WTC11 (cell line): ENCODE measurements around the gene EML4. TPM values are rescaled to one million over a fixed set of nuclear protein-coding genes. Genes with fewer than 3 reads are reported as not detected.

ENCODE experiments used
- ATAC-seq: fragments of 200-7000 bp; cut with Tn5 transposase; 2 replicates; pipeline ENCODE4 v1.10.0; 2021; ENCODE audit warnings: mild to moderate bottlenecking, moderate library complexity
- CTCF ChIA-PET: fragments of 300-600 bp; sonication (Branson Sonifier 250); formaldehyde crosslinking; loops from one replicate; lab custom pipeline; 2021; ENCODE audit warnings: antibody characterized with exemption; lab: Charles Lee
- POLR2A ChIA-PET: fragments of 350-600 bp; sonication (Branson Sonifier 250); formaldehyde crosslinking; loops from one replicate; lab custom pipeline; 2021; ENCODE audit warnings: antibody characterized with exemption; lab: Charles Lee
- DNase-seq: peaks from one replicate; pipeline ENCODE4 v3.0.0; 2021; ENCODE audit warnings: low spot score
- H3K27ac Mint-ChIP-seq: 2 replicates; pipeline ENCODE4 v1.8.0; 2021; ENCODE audit warnings: mixed read lengths
- H3K27me3 Mint-ChIP-seq: 2 replicates; pipeline ENCODE4 v1.8.0; 2021; ENCODE audit warnings: low read depth, mild to moderate bottlenecking, moderate library complexity, mixed read lengths
- H3K36me3 Mint-ChIP-seq: 2 replicates; pipeline ENCODE4 v1.8.0; 2021; ENCODE audit warnings: mixed read lengths
- H3K4me1 Mint-ChIP-seq: 2 replicates; pipeline ENCODE4 v1.8.0; 2022; ENCODE audit warnings: mixed read lengths
- H3K4me3 Mint-ChIP-seq: 2 replicates; pipeline ENCODE4 v1.8.0; 2021; ENCODE audit warnings: mild to moderate bottlenecking, moderate library complexity, mixed read lengths
- H3K9me3 Mint-ChIP-seq: 2 replicates; pipeline ENCODE4 v1.8.0; 2021; ENCODE audit warnings: mixed read lengths
- CREB1 ChIP-seq: sonication (generic); formaldehyde crosslinking; IDR thresholded peaks from 2 replicates; pipeline ENCODE4 v1.8.0; 2023; ENCODE audit warnings: mild to moderate bottlenecking, missing genetic modification reagents
- ELF4 ChIP-seq: sonication (generic); formaldehyde crosslinking; IDR thresholded peaks from 2 replicates; pipeline ENCODE4 v1.8.1; 2022; ENCODE audit warnings: low read depth, mild to moderate bottlenecking, moderate library complexity, missing genetic modification reagents
- FOXK1 ChIP-seq: sonication (generic); formaldehyde crosslinking; IDR thresholded peaks from 2 replicates; pipeline ENCODE4 v1.8.0; 2022; ENCODE audit warnings: mild to moderate bottlenecking, moderate library complexity, missing genetic modification reagents
- FOXP4 ChIP-seq: sonication (generic); formaldehyde crosslinking; IDR thresholded peaks from 2 replicates; pipeline ENCODE4 v1.8.0; 2022; ENCODE audit warnings: mild to moderate bottlenecking, missing genetic modification reagents
- MLX ChIP-seq: sonication (generic); formaldehyde crosslinking; IDR thresholded peaks from 2 replicates; pipeline ENCODE4 v1.8.1; 2023; ENCODE audit warnings: mild to moderate bottlenecking, missing genetic modification reagents, moderate library complexity
- NR2C2 ChIP-seq: sonication (generic); formaldehyde crosslinking; IDR thresholded peaks from 2 replicates; pipeline ENCODE4 v1.8.0; 2022; ENCODE audit warnings: mild to moderate bottlenecking, missing genetic modification reagents
- OVOL2 ChIP-seq: fragments of 250-450 bp; sonication (Bioruptor Pico); IDR thresholded peaks from 2 replicates; pipeline ENCODE4 v1.9.0; 2021; ENCODE audit warnings: mild to moderate bottlenecking, borderline replicate concordance
- SP1 ChIP-seq: sonication (generic); formaldehyde crosslinking; conservative IDR thresholded peaks from 2 replicates; pipeline ENCODE4 v1.8.1; 2022; ENCODE audit warnings: missing genetic modification reagents
- TCF7 ChIP-seq: sonication (generic); formaldehyde crosslinking; IDR thresholded peaks from 2 replicates; pipeline ENCODE4 v1.8.0; 2022; ENCODE audit warnings: mild to moderate bottlenecking, low read depth, missing genetic modification reagents, moderate library complexity
- USF1 ChIP-seq: sonication (generic); formaldehyde crosslinking; IDR thresholded peaks from 2 replicates; pipeline ENCODE4 v1.8.0; 2022; ENCODE audit warnings: mild to moderate bottlenecking, missing genetic modification reagents
- ZNF416 ChIP-seq: fragments of 250-450 bp; sonication (Bioruptor Pico); IDR thresholded peaks from 2 replicates; pipeline ENCODE4 v1.9.0; 2021; ENCODE audit warnings: mild to moderate bottlenecking, inconsistent platforms
- ZNF423 ChIP-seq: fragments of 250-450 bp; sonication (Bioruptor Pico); IDR thresholded peaks from 2 replicates; pipeline ENCODE4 v2.1.2; 2022; ENCODE audit warnings: mild to moderate bottlenecking, moderate library complexity
- ZNF532 ChIP-seq: fragments of 250-450 bp; sonication (Bioruptor Pico); IDR thresholded peaks from 2 replicates; pipeline ENCODE4 v1.9.0; 2021; ENCODE audit warnings: mild to moderate bottlenecking, borderline replicate concordance
- ZNF671 ChIP-seq: fragments of 250-450 bp; sonication (Bioruptor Pico); IDR thresholded peaks from 2 replicates; pipeline ENCODE4 v1.8.0; 2021; ENCODE audit warnings: mild to moderate bottlenecking
- ZSCAN18 ChIP-seq: fragments of 250-450 bp; sonication (Bioruptor Pico); IDR thresholded peaks from 2 replicates; pipeline ENCODE4 v2.1.2; 2022; ENCODE audit warnings: mild to moderate bottlenecking, moderate library complexity
- total RNA-seq: library from RNA; stranded (reverse); gene quantifications from 3 replicates; pipeline ENCODE4 v1.2.3, GENCODE V29; 2021

Gene EML4
- total RNA-seq, 1 experiment from 2014 or later, result 89.9 TPM

GRCh38 chr2:42361728-42362283 lies 192.7 kb downstream of the EML4 start (continued):
- no peak for TF ChIP-seq FOXP4 (CRISPR knock-in tag)
- no peak for TF ChIP-seq ELF4
- no peak for TF ChIP-seq ZNF671 (CRISPR knock-in tag)
- no peak for TF ChIP-seq FOXK1 (CRISPR knock-in tag)

GRCh38 chr2:42363413-42363812 lies 194.3 kb downstream of the EML4 start:
- H3K4me3 Mint-ChIP-seq, result no peak overlapping the region
- ATAC-seq (no peak), DNase-seq (no peak)
- H3K4me1 Mint-ChIP-seq, result peaks cover 24% of the 10 kb centered on the region
- ChIA-PET POLR2A (no interaction called here), CTCF (interaction anchor here (0.7 kb wide), 1 partner anchor 449 kb away, joined by 3 read pairs; no protein-coding TSS in a partner anchor)
- no peaks in the 10 kb centered on the region for H3K27me3 Mint-ChIP-seq
- H3K36me3 Mint-ChIP-seq, result no peaks in the 10 kb centered on the region
- no peaks in the 10 kb centered on the region for H3K9me3 Mint-ChIP-seq
- TF ChIP-seq ZNF416 (CRISPR knock-in tag) (no peak), SP1 (CRISPR knock-in tag) (no peak), MLX (CRISPR knock-in tag) (no peak), OVOL2 (CRISPR knock-in tag) (no peak), USF1 (no peak), TCF7 (CRISPR knock-in tag) (no peak), ZNF532 (CRISPR knock-in tag) (no peak), CREB1 (CRISPR knock-in tag) (no peak), NR2C2 (CRISPR knock-in tag) (no peak), ZNF423 (CRISPR knock-in tag) (no peak)
- H3K27ac Mint-ChIP-seq, result no peak overlapping the region; the same call in 1 of the 2 replicates

GRCh38 chr2:42364658-42365057 lies 195.5 kb downstream of the EML4 start:
- Mint-ChIP-seq H3K27ac (no peak overlapping the region), H3K4me3 (no peak overlapping the region), H3K9me3 (no peaks in the 10 kb centered on the region), H3K27me3 (no peaks in the 10 kb centered on the region), H3K36me3 (no peaks in the 10 kb centered on the region), H3K4me1 (peaks cover 25% of the 10 kb centered on the region)
- CTCF ChIA-PET, result no interaction called here
- DNase-seq (no peak), ATAC-seq (no peak)
- POLR2A ChIA-PET, result no interaction called here
- no peak for TF ChIP-seq ZSCAN18 (CRISPR knock-in tag)
